Vagina (tissue), 2 donors: ENCODE measurements around the gene IRF1.

Experiments
- POLR2A ChIP-seq, 2 donors: fragments of 450-650 bp; IDR thresholded peaks; one replicate each; pipeline ENCODE4 v1.6.1; 2017; ENCODE audit warnings: antibody characterized with exemption in 2 of 2, mild to moderate bottlenecking in 2 of 2, moderate library complexity in 2 of 2
- TF ChIP-seq, protein P1 (sequence below), 3 experiments: fragments of 450-650 bp in 2 of 3; fragments of 200-600 bp in 1 of 3; sonication (generic) in 1 of 3; IDR thresholded peaks; one replicate each; pipeline ENCODE4 v1.5.1; 2017 to 2019; ENCODE audit warnings: antibody characterized with exemption in 3 of 3, mild to moderate bottlenecking in 2 of 3, moderate library complexity in 2 of 3

DNA sequence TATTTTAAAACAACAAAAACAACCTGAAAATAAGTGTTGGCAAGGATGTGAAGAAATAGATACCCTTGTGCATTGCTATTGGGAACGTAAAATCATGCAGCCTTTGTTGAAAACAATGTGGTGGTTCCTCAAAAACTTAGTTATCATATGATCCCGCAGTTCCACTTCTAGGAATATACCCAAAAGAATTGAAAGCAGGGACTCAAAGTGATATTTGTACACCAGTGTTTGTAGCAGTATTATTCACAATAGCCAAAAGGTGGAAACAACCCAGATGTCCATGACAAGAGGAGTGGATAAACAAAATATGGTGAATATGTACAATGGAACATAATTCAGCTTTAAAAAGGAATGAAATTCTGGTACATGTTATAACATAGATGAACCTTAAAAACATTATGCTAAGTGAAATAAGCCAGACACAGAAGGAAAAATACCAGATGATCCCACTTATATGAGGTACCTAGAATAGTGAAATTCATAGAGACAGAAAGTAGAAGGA is 29.0 kb downstream of the IRF1 start:
- TF ChIP-seq, protein P1, sequence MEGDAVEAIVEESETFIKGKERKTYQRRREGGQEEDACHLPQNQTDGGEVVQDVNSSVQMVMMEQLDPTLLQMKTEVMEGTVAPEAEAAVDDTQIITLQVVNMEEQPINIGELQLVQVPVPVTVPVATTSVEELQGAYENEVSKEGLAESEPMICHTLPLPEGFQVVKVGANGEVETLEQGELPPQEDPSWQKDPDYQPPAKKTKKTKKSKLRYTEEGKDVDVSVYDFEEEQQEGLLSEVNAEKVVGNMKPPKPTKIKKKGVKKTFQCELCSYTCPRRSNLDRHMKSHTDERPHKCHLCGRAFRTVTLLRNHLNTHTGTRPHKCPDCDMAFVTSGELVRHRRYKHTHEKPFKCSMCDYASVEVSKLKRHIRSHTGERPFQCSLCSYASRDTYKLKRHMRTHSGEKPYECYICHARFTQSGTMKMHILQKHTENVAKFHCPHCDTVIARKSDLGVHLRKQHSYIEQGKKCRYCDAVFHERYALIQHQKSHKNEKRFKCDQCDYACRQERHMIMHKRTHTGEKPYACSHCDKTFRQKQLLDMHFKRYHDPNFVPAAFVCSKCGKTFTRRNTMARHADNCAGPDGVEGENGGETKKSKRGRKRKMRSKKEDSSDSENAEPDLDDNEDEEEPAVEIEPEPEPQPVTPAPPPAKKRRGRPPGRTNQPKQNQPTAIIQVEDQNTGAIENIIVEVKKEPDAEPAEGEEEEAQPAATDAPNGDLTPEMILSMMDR (IDR thresholded peaks at IDR 0.05), result no peak
- TF ChIP-seq POLR2A (IDR thresholded peaks at IDR 0.05), result no peak
